PFSK-1 (cell line): ENCODE results near the gene IGFBP6.

Experiments used
- FOXP2 ChIP-seq: optimal IDR thresholded peaks from 2 replicates; pipeline ENCODE3; 2011; ENCODE audit warnings: borderline replicate concordance, control low read depth, inconsistent platforms; ENCODE audit not compliant: insufficient read depth; ENCODE audit errors: extremely low read length, extremely low read depth
- POLR2AphosphoS5 ChIP-seq: IDR thresholded peaks from 2 replicates; pipeline ENCODE4 v1.6.1; 2012; ENCODE audit warnings: low read depth, mild to moderate bottlenecking, control low read depth, low read length, moderate library complexity
- SIN3A ChIP-seq: IDR thresholded peaks from 2 replicates; pipeline ENCODE4 v1.6.1; 2012; ENCODE audit warnings: mild to moderate bottlenecking, low read length, moderate library complexity, borderline replicate concordance; ENCODE audit not compliant: insufficient read depth
- TAF1 ChIP-seq: IDR thresholded peaks from 2 replicates; pipeline ENCODE4 v1.6.1; 2012; ENCODE audit warnings: low read length, control low read depth, borderline replicate concordance; ENCODE audit not compliant: insufficient read depth
- TF ChIP-seq, protein P1 (sequence below), 2 experiments: IDR thresholded peaks; 2 replicates each; pipeline versions ENCODE4 v1.6.1 to v1.8.0; 2011 to 2012; ENCODE audit warnings: low read depth in 2 of 2, low read length in 2 of 2, control low read depth in 1 of 2, inconsistent platforms in 1 of 2, mild to moderate bottlenecking in 1 of 2, moderate library complexity in 1 of 2; ENCODE audit not compliant: insufficient read depth in 1 of 2

The IGFBP6 gene

DNA sequence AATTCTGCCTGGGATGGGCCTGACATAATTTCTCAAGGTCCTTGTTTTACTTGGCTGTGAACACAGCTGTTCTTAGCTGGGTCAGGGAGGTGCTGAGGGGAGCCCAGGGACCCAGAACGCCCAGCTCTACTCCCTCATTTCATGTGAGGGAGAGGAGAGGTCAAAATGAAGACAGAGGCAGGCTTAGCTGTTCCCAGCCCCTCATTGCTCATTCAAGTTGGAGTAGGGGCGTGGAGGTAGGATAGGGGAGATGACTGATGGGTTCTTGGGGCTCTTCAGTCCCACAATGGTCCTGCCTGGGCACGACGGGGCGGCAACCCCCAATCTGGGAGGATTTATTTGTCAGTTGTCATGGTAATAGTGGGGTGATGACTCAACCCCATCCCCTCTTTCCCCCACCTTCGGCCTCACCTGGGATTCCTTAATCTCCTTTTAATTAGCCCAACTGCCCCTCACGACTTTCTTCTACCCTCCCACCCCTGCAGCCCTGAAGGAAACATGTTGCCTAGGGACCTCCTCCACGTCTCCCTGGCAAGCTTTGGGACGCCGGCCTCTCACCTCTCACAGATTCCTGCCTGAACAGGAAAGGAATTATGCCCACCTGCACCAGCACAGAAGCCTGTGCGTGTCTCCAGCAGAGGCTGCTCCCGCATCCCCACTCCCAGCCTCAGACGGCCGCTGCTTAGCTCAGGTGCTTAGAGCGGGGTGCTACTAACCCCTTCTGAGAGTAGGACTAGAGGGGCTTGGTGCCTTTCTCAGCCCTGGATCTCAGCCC lies 28.5 kb upstream of the IGFBP6 start:
- TF ChIP-seq FOXP2 (no peak), TAF1 (no peak), POLR2AphosphoS5 (no peak), SIN3A (no peak)
- TF ChIP-seq, protein P1, sequence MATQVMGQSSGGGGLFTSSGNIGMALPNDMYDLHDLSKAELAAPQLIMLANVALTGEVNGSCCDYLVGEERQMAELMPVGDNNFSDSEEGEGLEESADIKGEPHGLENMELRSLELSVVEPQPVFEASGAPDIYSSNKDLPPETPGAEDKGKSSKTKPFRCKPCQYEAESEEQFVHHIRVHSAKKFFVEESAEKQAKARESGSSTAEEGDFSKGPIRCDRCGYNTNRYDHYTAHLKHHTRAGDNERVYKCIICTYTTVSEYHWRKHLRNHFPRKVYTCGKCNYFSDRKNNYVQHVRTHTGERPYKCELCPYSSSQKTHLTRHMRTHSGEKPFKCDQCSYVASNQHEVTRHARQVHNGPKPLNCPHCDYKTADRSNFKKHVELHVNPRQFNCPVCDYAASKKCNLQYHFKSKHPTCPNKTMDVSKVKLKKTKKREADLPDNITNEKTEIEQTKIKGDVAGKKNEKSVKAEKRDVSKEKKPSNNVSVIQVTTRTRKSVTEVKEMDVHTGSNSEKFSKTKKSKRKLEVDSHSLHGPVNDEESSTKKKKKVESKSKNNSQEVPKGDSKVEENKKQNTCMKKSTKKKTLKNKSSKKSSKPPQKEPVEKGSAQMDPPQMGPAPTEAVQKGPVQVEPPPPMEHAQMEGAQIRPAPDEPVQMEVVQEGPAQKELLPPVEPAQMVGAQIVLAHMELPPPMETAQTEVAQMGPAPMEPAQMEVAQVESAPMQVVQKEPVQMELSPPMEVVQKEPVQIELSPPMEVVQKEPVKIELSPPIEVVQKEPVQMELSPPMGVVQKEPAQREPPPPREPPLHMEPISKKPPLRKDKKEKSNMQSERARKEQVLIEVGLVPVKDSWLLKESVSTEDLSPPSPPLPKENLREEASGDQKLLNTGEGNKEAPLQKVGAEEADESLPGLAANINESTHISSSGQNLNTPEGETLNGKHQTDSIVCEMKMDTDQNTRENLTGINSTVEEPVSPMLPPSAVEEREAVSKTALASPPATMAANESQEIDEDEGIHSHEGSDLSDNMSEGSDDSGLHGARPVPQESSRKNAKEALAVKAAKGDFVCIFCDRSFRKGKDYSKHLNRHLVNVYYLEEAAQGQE (IDR thresholded peaks at IDR 0.05; ENCODE audit: insufficient read depth in 1 of 2, low read depth in 2 of 2, low read length in 2 of 2) = no peak

DNA sequence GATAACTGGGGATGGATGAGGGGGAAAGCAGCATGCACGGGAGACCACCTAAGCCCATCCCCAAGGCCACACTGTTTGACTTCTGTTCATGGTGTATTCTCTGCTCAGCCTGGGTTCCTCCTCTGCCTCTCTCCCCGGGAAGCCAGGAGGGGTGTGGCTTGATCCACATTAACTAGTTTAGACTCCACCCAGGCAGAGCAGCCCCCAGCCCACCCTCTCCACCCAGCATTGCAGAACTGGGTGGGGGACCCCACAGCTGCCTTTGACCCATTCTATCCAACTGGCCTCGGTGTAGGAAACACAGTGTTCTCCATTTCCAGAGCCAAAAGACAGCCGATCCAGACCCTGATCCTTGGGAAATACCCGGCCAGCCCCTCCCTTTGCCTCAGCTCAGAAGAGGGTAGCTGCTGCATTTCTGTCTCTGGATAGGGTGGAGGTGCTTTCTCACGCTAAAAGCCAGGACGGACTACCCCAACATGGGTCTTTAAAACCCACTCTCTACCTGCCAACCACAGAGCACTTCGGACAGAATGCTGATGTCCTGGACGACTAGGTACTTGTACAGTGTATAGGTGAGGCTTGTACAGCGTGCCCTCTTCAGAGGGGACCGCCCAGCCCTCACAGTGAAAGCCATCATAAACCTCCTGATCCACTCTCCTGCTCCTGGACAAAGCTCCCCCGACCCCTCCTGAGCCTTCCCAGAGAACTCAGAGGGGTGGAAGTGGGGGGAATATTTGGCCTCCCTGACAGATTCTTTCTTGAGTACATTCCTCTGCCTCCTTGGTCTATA lies 27.7 kb upstream of the IGFBP6 start:
- TF ChIP-seq SIN3A = no peak

DNA sequence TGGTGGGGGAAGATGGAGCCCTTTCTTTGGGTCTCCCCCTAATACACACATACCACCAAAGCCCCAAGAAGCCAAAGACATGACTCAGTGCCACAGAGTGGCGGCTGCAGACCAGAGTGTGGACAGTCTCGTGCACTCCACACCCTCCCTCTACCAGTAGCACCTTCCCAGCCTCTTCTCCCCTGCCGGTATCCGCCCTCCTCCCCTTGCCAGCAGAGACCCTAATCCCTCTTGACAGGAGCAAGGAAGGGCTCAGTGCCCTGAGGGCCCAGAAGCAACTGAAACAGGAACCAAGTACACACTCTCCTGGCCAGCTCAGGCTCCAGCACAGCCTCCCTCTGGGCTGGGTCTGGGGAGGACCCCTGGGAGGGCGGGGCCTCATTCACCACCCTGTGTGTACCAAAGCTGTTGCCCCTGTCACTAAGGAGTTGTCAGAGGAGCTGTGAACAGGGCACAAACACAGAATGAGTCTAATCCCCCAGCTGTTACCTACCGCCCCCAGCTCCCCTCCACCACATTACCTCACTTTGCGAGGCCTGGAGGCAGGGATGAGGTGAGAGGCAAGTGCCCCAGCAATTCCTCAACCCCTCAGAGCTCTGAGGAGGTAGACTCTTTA lies 26.5 kb upstream of the IGFBP6 start:
- TF ChIP-seq SIN3A (no peak), POLR2AphosphoS5 (no peak), FOXP2 (no peak), TAF1 (no peak)
- TF ChIP-seq, protein P1 (IDR thresholded peaks at IDR 0.05; ENCODE audit: insufficient read depth in 1 of 2, low read depth in 2 of 2, low read length in 2 of 2) = no peak

DNA sequence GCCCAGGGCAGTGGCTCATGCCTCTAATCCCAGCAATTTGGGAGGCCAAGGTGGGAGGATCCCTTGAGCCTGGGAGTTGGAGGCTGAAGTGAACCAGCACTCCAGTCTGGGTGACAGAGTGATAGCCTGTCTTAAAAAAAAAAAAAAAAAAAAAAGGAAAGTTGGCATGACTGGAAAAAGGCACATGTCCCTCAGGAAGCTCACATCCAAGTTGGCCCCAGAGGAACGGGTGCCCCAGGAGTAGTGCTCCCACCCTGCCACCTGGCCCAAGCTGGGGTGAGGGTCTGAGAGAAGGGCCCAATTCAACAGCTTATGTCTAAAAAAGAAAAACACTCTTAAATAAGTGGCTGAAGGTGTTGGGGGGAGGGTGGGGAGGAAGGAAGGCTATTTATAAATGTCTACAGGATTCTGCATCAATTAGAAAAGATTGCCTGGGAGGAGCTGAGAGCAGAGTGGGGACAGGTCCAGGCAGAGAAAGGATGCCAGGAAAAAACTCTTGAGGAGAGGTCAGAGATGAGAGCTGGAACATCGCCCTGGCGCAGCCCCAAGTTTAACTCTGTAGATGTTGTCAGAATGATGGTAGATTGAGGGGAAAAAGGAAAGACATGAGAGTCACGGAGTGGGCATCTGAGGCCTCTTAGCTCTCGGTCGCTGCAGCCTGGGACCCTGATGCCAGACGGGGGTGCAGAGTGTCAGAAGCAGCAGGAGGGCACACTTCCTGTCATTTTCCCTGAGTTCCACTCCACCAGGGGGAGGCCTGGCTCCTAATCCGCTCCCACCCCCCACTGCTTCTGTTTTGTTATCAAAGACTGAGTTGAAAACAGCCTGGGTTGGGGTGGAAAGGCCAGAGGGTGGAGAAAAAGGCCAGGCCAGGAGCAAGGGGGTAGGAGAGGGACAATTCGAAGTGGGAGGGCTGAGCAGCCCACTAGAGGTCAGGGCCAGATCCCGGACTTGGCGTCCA lies 25.6 kb upstream of the IGFBP6 start:
- TF ChIP-seq FOXP2 = no peak
- TF ChIP-seq SIN3A = no peak
- TF ChIP-seq, protein P1 (IDR thresholded peaks at IDR 0.05; ENCODE audit: insufficient read depth in 1 of 2, low read depth in 2 of 2, low read length in 2 of 2) = no peak
- no peak for TF ChIP-seq TAF1
- no peak for TF ChIP-seq POLR2AphosphoS5

DNA sequence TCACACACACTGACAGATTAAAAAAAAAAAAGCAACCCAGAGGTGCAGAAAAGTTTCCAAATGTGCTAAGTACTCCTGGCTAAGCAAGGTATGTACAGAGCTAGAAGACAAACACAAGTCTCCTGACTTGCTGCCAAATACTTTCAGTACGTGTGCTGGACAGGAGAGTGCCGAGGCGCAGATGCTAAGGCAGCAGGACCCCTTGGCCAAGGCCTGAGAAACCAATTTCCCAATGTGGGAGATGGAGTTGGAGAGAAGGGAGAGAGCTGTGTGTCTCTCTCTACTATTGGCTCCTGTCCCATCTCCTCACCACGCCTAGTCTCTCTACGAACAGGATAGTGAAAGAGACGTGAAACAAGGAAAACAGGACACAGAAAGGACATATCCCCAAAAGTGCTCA lies 23.6 kb upstream of the IGFBP6 start:
- TF ChIP-seq FOXP2 (no peak), SIN3A (no peak), POLR2AphosphoS5 (no peak), TAF1 (no peak)
- TF ChIP-seq, protein P1 (IDR thresholded peaks at IDR 0.05; ENCODE audit: insufficient read depth in 1 of 2, low read depth in 2 of 2, low read length in 2 of 2) = no peak
